ENCODE measurements around the gene TTC24. TPM values are rescaled to one million over a fixed set of nuclear protein-coding genes. Genes with fewer than 3 reads are reported as not detected.

TTC24 gene
- total and polyA plus RNA-seq, 4 experiments from 2014 or later: 0.12 to 0.91 (median 0.84) TPM; not detected in 1

GRCh38 chr1:156596426-156596825 is 16.9 kb downstream of the TTC24 start:
- peaks cover 38 to 55% of the 10 kb centered on the region in 2 donors for H3K36me3 Mint-ChIP-seq
- ChIA-PET CTCF (ENCODE audit: partially characterized antibody) (no interaction called here), POLR2A (ENCODE audit: partially characterized antibody) (interaction anchor here (0.6 to 1.0 kb wide), 3 partner anchors 12 to 91 kb away, joined by 3 read pairs; no protein-coding TSS in a partner anchor)
- no peak for DNase-seq
- no peaks in the 10 kb centered on the region for H3K9me3 ChIP-seq (ENCODE audit: control insufficient read depth in 1 of 2, low read length in 2 of 2)
- H3K4me1 ChIP-seq (ENCODE audit: insufficient read depth, low read length): peaks cover 22% of the 10 kb centered on the region
- peaks cover 33% of the 10 kb centered on the region for H3K36me3 ChIP-seq (ENCODE audit: insufficient read depth, low read length)
- H3K27ac ChIP-seq (ENCODE audit: low read depth, low read length): no peak overlapping the region
- peak overlapping the region in 3 of 7 donors; percentile 35 to 79 (median 66) for H3K27ac Mint-ChIP-seq
- H3K27me3 ChIP-seq (ENCODE audit: insufficient read depth, low read length): no peaks in the 10 kb centered on the region
- peaks cover 0 to 2% (median 0%) of the 10 kb centered on the region in 8 donors for H3K9me3 Mint-ChIP-seq
- H3K4me1 Mint-ChIP-seq: peaks cover 17 to 34% (median 24%) of the 10 kb centered on the region in 4 donors
- no peaks in the 10 kb centered on the region for H3K27me3 Mint-ChIP-seq
- no peak overlapping the region for H3K4me3 ChIP-seq (ENCODE audit: low read length in 2 of 2)
- H3K4me3 Mint-ChIP-seq: no peak overlapping the region
- intact Hi-C loops (cut with micrococcal nuclease): no loop called here

GRCh38 chr1:156598125-156598524 is 18.6 kb downstream of the TTC24 start:
- no peaks in the 10 kb centered on the region for H3K27me3 ChIP-seq (ENCODE audit: insufficient read depth, low read length)
- no peaks in the 10 kb centered on the region for H3K27me3 Mint-ChIP-seq
- ChIA-PET POLR2A (ENCODE audit: partially characterized antibody) (interaction anchor here (2.9 kb wide), 1 partner anchor 97 kb away, joined by 13 read pairs; the partner anchor contains the start of gene MEF2D), CTCF (ENCODE audit: partially characterized antibody) (interaction anchor here (0.6 to 4.7 kb wide), 6 partner anchors 10 to 212 kb away, joined by 3 to 21 read pairs (median 3); no protein-coding TSS in a partner anchor)
- H3K36me3 Mint-ChIP-seq: peaks cover 38 to 57% of the 10 kb centered on the region in 2 donors
- H3K9me3 ChIP-seq (ENCODE audit: control insufficient read depth in 1 of 2, low read length in 2 of 2): no peaks in the 10 kb centered on the region
- peak overlapping the region in 1 of 8 donors; percentile 32 for H3K4me3 Mint-ChIP-seq
- peaks cover 0 to 2% (median 0%) of the 10 kb centered on the region in 8 donors for H3K9me3 Mint-ChIP-seq
- H3K36me3 ChIP-seq (ENCODE audit: insufficient read depth, low read length): peaks cover 33% of the 10 kb centered on the region
- H3K4me1 Mint-ChIP-seq: peaks cover 18 to 38% (median 30%) of the 10 kb centered on the region in 4 donors
- H3K27ac ChIP-seq (ENCODE audit: low read depth, low read length): peak overlapping the region; percentile 19
- DNase-seq: no peak
- H3K4me3 ChIP-seq (ENCODE audit: low read length in 2 of 2): no peak overlapping the region
- H3K27ac Mint-ChIP-seq: peak overlapping the region in 3 of 7 donors; percentile 65 to 83 (median 68)
- intact Hi-C loops (cut with micrococcal nuclease): no loop called here
- H3K4me1 ChIP-seq (ENCODE audit: insufficient read depth, low read length): peaks cover 29% of the 10 kb centered on the region

- Mint-ChIP-seq H3K4me3 (peak overlapping the region in 1 of 8 donors; percentile 1), H3K27me3 (no peaks in the 10 kb centered on the region), H3K27ac (peak overlapping the region in 6 of 7 donors; percentile 46 to 83 (median 66)), H3K36me3 (peaks cover 38 to 57% of the 10 kb centered on the region in 2 donors), H3K4me1 (peaks cover 18 to 37% (median 30%) of the 10 kb centered on the region in 4 donors), H3K9me3 (peaks cover 0 to 2% (median 0%) of the 10 kb centered on the region in 8 donors)
- ChIA-PET CTCF (ENCODE audit: partially characterized antibody) (interaction anchor here (0.6 to 4.7 kb wide), 6 partner anchors 9 to 213 kb away, joined by 3 to 21 read pairs (median 3); no protein-coding TSS in a partner anchor), POLR2A (ENCODE audit: partially characterized antibody) (interaction anchor here (0.9 to 2.9 kb wide), 2 partner anchors 10 to 98 kb away, joined by 3 to 13 read pairs; partner anchors contain the start of gene MEF2D)
- no peaks in the 10 kb centered on the region for H3K9me3 ChIP-seq (ENCODE audit: control insufficient read depth in 1 of 2, low read length in 2 of 2)
- peaks cover 33% of the 10 kb centered on the region for H3K36me3 ChIP-seq (ENCODE audit: insufficient read depth, low read length)
- H3K27ac ChIP-seq (ENCODE audit: low read depth, low read length): peak overlapping the region; percentile 19
- intact Hi-C loops (cut with micrococcal nuclease): no loop called here
- no peaks in the 10 kb centered on the region for H3K27me3 ChIP-seq (ENCODE audit: insufficient read depth, low read length)
- peaks cover 30% of the 10 kb centered on the region for H3K4me1 ChIP-seq (ENCODE audit: insufficient read depth, low read length)
- H3K4me3 ChIP-seq (ENCODE audit: low read length in 2 of 2): no peak overlapping the region
- no peak for DNase-seq
Observed at GRCh38 chr1:156598731-156599432, 19.4 kb downstream of the TTC24 start.

GRCh38 chr1:156599811-156600210 is 20.3 kb downstream of the TTC24 start:
- Histone ChIP-seq H3K9me3 (ENCODE audit: control insufficient read depth in 1 of 2, low read length in 2 of 2) (no peaks in the 10 kb centered on the region), H3K27ac (ENCODE audit: low read depth, low read length) (peak overlapping the region; percentile 19), H3K27me3 (ENCODE audit: insufficient read depth, low read length) (no peaks in the 10 kb centered on the region), H3K4me3 (ENCODE audit: low read length in 2 of 2) (no peak overlapping the region), H3K36me3 (ENCODE audit: insufficient read depth, low read length) (peaks cover 33% of the 10 kb centered on the region), H3K4me1 (ENCODE audit: insufficient read depth, low read length) (peaks cover 30% of the 10 kb centered on the region)
- Mint-ChIP-seq H3K36me3 (peaks cover 37 to 51% of the 10 kb centered on the region in 2 donors), H3K4me1 (peaks cover 18 to 37% (median 29%) of the 10 kb centered on the region in 4 donors), H3K4me3 (peak overlapping the region in 6 of 8 donors; percentile 90 to 100 (median 99)), H3K27ac (peak overlapping the region; percentile 48 to 98 (median 76)), H3K9me3 (peaks cover 0 to 2% (median 0%) of the 10 kb centered on the region in 8 donors), H3K27me3 (no peaks in the 10 kb centered on the region)
- ChIA-PET CTCF (ENCODE audit: partially characterized antibody) (interaction anchor here (0.8 to 4.7 kb wide), 4 partner anchors 8 to 154 kb away, joined by 3 to 21 read pairs (median 18); partner anchors contain the start of gene NAXE), POLR2A (ENCODE audit: partially characterized antibody) (interaction anchor here (0.6 to 2.9 kb wide), 6 partner anchors 8 to 992 kb away, joined by 3 to 50 read pairs (median 3); partner anchors contain the start of genes MEF2D and NAXE)
- intact Hi-C loops (cut with micrococcal nuclease): loop anchor here (2.0 kb wide), 2 partner anchors 99 to 143 kb away; partner anchors contain the start of gene MEF2D
- DNase-seq: peak in 3 of 5 donors; percentile 24 to 65 (median 37)

GRCh38 chr1:156600733-156601121 is 21.2 kb downstream of the TTC24 start:
- POLR2A ChIA-PET (ENCODE audit: partially characterized antibody): interaction anchor here (0.6 to 2.9 kb wide), 8 partner anchors 9 to 1326 kb away, joined by 3 to 50 read pairs (median 4); partner anchors contain the start of genes MEF2D and NAXE
- peaks cover 30% of the 10 kb centered on the region for H3K36me3 ChIP-seq (ENCODE audit: insufficient read depth, low read length)
- peaks cover 13 to 37% (median 26%) of the 10 kb centered on the region in 4 donors for H3K4me1 Mint-ChIP-seq
- H3K4me3 ChIP-seq (ENCODE audit: low read length in 2 of 2): peak overlapping the region; percentile 82 to 83
- H3K27me3 Mint-ChIP-seq: no peaks in the 10 kb centered on the region
- intact Hi-C loops (cut with micrococcal nuclease): loop anchor here (1.0 to 2.0 kb wide), 3 partner anchors 9 to 144 kb away; partner anchors contain the start of genes MEF2D and NAXE
- H3K4me1 ChIP-seq (ENCODE audit: insufficient read depth, low read length): peaks cover 30% of the 10 kb centered on the region
- CTCF ChIA-PET (ENCODE audit: partially characterized antibody): interaction anchor here (0.8 to 4.7 kb wide), 6 partner anchors 8 to 155 kb away, joined by 3 to 21 read pairs (median 10); partner anchors contain the start of gene NAXE
- H3K27me3 ChIP-seq (ENCODE audit: insufficient read depth, low read length): no peaks in the 10 kb centered on the region
- no peaks in the 10 kb centered on the region for H3K9me3 Mint-ChIP-seq
- peak overlapping the region; percentile 83 to 100 (median 98) for H3K27ac Mint-ChIP-seq
- no peaks in the 10 kb centered on the region for H3K9me3 ChIP-seq (ENCODE audit: control insufficient read depth in 1 of 2, low read length in 2 of 2)
- peak overlapping the region; percentile 83 for H3K27ac ChIP-seq (ENCODE audit: low read depth, low read length)
- peak overlapping the region; percentile 90 to 100 (median 99) for H3K4me3 Mint-ChIP-seq
- DNase-seq: no peak
- peaks cover 27 to 42% of the 10 kb centered on the region in 2 donors for H3K36me3 Mint-ChIP-seq

- Mint-ChIP-seq H3K27me3 (no peaks in the 10 kb centered on the region), H3K4me1 (peaks cover 13 to 37% (median 26%) of the 10 kb centered on the region in 4 donors), H3K36me3 (peaks cover 22 to 37% of the 10 kb centered on the region in 2 donors), H3K27ac (peak within 1 kb of the TSS; percentile 83 to 100 (median 98)), H3K9me3 (no peaks in the 10 kb centered on the region), H3K4me3 (peak within 1 kb of the TSS; percentile 90 to 100 (median 99))
- peak within 1 kb of the TSS; percentile 82 to 83 for H3K4me3 ChIP-seq (ENCODE audit: low read length in 2 of 2)
- H3K36me3 ChIP-seq (ENCODE audit: insufficient read depth, low read length): peaks cover 25% of the 10 kb centered on the region
- H3K9me3 ChIP-seq (ENCODE audit: control insufficient read depth in 1 of 2, low read length in 2 of 2): no peaks in the 10 kb centered on the region
- H3K27ac ChIP-seq (ENCODE audit: low read depth, low read length): peak within 1 kb of the TSS; percentile 83
- intact Hi-C loops (cut with micrococcal nuclease): loop anchor here (1.0 to 2.0 kb wide), 3 partner anchors 10 to 144 kb away; partner anchors contain the start of genes MEF2D and NAXE
- H3K27me3 ChIP-seq (ENCODE audit: insufficient read depth, low read length): no peaks in the 10 kb centered on the region
- POLR2A ChIA-PET (ENCODE audit: partially characterized antibody): interaction anchor here (0.6 to 2.6 kb wide), 10 partner anchors 9 to 1327 kb away, joined by 3 to 50 read pairs (median 4); partner anchors contain the start of genes MEF2D and NAXE
- peaks cover 30% of the 10 kb centered on the region for H3K4me1 ChIP-seq (ENCODE audit: insufficient read depth, low read length)
- DNase-seq: peak; percentile 75 to 82 (median 76)
- CTCF ChIA-PET (ENCODE audit: partially characterized antibody): interaction anchor here (0.9 to 4.7 kb wide), 11 partner anchors 10 to 143 kb away, joined by 3 to 21 read pairs (median 4); partner anchors contain the start of gene NAXE
Observed at GRCh38 chr1:156601122-156601830, 21.8 kb downstream of the TTC24 start, which contains the start of gene GPATCH4. GPATCH4 (minus strand) TSS chr1:156601479.
